HepG2 (cell line): Measurements from ENCODE around the gene GAR1.
"Not testable (repeated sequence)": the region's sequence is repeated elsewhere in the genome, so short reads cannot be mapped to it uniquely, and the experiment has no call there.

ENCODE experiments used
- CTCF ChIP-seq: sonication (generic); formaldehyde crosslinking; IDR thresholded peaks from 2 replicates; pipeline ENCODE4 v1.5.0; 2020; ENCODE audit warnings: mild to moderate bottlenecking, missing genetic modification reagents, moderate library complexity
- FOSL1 ChIP-seq: sonication (generic); formaldehyde crosslinking; IDR thresholded peaks from 2 replicates; pipeline ENCODE4 v1.9.0; 2021; ENCODE audit warnings: missing genetic modification reagents, borderline replicate concordance
- KAT8 ChIP-seq: IDR thresholded peaks from 2 replicates; pipeline ENCODE4 v1.6.1; 2016; ENCODE audit warnings: missing genetic modification reagents, missing compliant biosample characterization
- TCF7 ChIP-seq: sonication (generic); IDR thresholded peaks from 2 replicates; pipeline ENCODE4 v1.6.1; 2016; ENCODE audit warnings: antibody characterized with exemption, low read depth
- ZNF205 ChIP-seq: IDR thresholded peaks from 2 replicates; pipeline ENCODE4 v1.6.1; 2018; ENCODE audit warnings: missing biosample characterization, missing genetic modification reagents
- ZNF672 ChIP-seq: sonication (generic); formaldehyde crosslinking; IDR thresholded peaks from 2 replicates; pipeline ENCODE4 v1.8.1; 2022; ENCODE audit warnings: missing genetic modification reagents

DNA sequence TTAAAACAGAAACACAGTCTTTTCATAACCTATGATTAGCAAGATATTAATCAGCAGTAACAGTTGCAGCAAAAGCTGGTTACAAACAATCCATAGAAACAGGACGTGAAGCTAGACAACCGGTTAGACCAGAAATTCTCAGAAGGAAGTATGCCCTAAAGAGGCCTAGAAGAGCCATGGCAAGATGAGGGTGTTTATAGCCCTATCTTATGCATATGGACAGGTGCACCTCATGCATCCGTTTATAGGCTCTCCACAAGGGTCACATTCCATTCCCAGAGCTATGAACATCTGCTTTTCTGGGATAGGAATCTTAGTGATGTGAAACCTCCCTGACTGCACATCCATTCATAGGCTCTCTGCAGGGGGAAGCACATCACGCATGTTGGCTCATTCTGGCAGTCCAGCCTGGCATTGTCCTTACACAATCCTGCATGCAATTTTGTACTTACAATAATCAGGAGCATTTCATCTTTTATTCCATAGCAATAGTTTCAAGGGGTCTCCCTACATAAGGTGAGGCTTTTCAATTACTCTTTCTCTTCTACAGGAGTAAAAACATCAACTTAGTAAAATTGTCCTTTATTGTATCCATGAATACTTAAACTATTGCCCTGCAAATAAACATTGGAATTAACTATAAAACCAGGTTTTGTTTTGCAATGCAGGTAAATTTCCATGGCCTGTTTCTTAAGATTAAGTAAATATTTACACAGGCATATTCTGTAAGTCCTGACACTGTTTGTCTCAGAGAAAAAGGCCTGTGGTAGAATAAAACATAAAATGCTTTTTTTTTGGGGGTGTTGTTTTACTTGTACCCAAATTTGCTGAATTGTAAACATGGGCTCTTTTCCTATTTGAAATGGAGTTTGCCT is 44.1 kb downstream of the GAR1 start:
- TF ChIP-seq CTCF (CRISPR knock-in tag); KAT8; TCF7; ZNF672 (CRISPR knock-in tag); FOSL1 (CRISPR knock-in tag); ZNF205: not testable (repeated sequence)
